Muscle layer of duodenum (tissue), 2 donors: ENCODE measurements around the gene SHC1.

ENCODE experiments used
- H3K27ac ChIP-seq: one replicate; pipeline ENCODE4 v1.7.0; 2013; ENCODE audit warnings: mild to moderate bottlenecking, low read length
- H3K27me3 ChIP-seq: one replicate; pipeline ENCODE4 v1.7.0; 2013; ENCODE audit warnings: low read depth, mild to moderate bottlenecking, control low read depth, low read length
- H3K36me3 ChIP-seq, 2 donors: one replicate each; pipeline ENCODE4 v1.7.0; 2013; ENCODE audit warnings: low read length in 2 of 2, control low read depth in 1 of 2, mild to moderate bottlenecking in 1 of 2; ENCODE audit not compliant: insufficient read depth in 2 of 2, control insufficient read depth in 1 of 2
- H3K4me1 ChIP-seq, 2 donors: one replicate each; pipeline ENCODE4 v1.7.0; 2013; ENCODE audit warnings: low read length in 2 of 2, mild to moderate bottlenecking in 2 of 2, control low read depth in 1 of 2, moderate library complexity in 1 of 2; ENCODE audit not compliant: insufficient read depth in 2 of 2, control insufficient read depth in 1 of 2
- H3K4me3 ChIP-seq, 2 donors: one replicate each; pipeline ENCODE4 v1.7.0; 2013; ENCODE audit warnings: low read length in 2 of 2, low read depth in 1 of 2, mild to moderate bottlenecking in 1 of 2
- H3K9me3 ChIP-seq, 2 donors: one replicate each; pipeline ENCODE4 v1.7.0; 2013; ENCODE audit warnings: low read length in 2 of 2, control low read depth in 1 of 2, mild to moderate bottlenecking in 1 of 2; ENCODE audit not compliant: control insufficient read depth in 1 of 2
- donor health status: healthy.

SHC1 gene

DNA sequence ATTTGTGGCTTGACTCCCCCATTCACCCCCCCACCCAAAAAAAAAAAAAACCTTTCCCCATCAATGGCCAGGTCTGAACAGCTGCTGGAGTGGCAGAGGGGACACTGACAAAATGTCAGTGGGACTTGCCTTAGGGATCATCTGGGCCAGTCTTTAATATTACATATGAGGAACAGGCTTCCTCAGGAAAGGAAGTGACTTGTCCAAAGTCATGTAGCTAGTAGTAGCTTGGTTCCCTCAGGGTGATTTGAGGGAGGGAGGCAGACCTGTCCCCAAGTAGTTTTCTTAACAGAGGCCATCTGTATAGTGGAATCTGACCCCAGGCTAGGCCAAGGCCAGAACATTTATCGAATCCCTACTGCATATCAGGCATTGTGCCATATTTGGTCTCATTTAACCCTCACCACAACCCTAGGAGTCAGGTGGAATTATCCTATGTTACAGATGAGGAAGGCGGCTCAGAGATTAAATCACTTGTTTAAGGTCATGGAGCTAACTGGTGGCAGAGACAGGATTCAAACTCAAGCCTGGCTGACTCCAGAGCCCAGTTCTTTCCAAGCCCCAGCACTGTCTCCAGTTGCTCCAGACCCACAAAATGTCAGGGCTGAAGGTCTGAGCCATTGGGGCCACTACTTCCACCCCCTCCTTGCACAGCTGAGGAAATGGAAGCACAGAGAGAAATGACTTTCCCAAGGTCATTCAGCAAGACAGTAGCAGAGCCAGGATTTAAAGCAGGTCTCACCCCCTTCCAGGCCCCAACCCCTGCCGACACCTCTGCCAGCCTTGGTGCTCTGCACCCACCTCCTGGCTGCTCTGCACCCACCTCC, 42.4 kb upstream of the SHC1 start:
- no peaks in the 10 kb centered on the region for H3K9me3 ChIP-seq
- H3K27ac ChIP-seq = peak overlapping the region; percentile 74
- H3K4me1 ChIP-seq = peaks cover 22 to 37% of the 10 kb centered on the region in 2 donors
- no peaks in the 10 kb centered on the region for H3K27me3 ChIP-seq
- H3K36me3 ChIP-seq = peaks cover 4 to 23% of the 10 kb centered on the region in 2 donors
- no peak overlapping the region for H3K4me3 ChIP-seq

DNA sequence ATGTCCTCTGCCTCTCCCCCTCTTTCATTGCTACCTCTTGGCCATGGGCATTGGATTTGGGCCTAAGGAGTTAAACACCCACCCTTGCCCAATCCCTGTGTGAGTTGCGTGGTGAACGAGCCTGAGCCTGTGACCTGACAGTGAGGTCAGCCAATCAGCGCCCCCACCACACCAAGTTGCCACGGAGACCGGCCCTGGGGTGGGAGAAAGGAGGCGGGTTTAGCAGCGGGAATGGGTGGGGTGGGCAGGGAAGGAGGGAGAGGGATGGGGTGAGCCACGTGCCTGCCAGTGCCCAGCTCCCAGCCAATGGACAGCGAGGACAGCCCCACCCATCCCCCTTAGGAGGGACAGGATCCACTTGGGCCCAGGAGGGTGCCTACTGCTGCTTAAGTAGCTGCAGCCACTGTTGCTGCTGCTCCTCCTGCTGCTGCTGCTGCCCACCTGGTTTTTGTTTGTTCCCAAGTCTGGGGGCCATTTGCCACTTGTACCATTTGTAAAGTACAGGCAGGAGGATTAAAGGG, 41.5 kb upstream of the SHC1 start:
- Histone ChIP-seq H3K27me3 (no peaks in the 10 kb centered on the region), H3K9me3 (no peaks in the 10 kb centered on the region), H3K36me3 (peaks cover 4 to 23% of the 10 kb centered on the region in 2 donors), H3K4me1 (peaks cover 28 to 34% of the 10 kb centered on the region in 2 donors), H3K4me3 (no peak overlapping the region), H3K27ac (peak overlapping the region; percentile 74)

DNA sequence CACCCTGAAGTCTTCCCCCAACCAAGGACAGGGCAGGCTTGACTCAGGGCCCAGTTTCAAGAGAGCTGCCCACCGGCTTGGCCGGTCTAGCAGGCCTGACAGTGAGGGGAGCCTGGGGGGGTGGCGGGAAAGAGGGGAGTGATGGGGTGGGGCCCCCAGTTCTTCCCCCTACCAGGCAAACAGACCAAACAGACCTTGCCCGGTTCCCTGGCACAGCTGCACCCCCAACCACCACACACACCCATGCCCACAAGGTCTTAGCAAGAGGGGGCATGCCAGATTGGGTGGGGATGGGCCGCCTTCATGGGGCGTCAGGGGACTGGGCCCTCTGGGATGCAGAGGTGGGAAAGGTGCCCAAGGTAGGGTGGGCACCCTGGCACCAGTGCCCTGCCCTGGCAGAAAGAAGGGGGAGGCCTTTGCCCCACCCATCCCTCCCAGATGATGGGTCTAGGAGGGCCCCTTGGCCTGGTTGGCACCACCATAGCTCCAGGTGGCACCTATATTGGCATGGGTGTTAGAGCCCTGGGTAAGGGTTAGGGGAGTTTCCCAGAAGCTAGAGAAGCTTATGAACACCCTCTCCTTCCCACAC, 41.0 kb upstream of the SHC1 start:
- H3K36me3 ChIP-seq = peaks cover 4 to 23% of the 10 kb centered on the region in 2 donors
- H3K4me3 ChIP-seq = no peak overlapping the region
- H3K4me1 ChIP-seq = peaks cover 31 to 33% of the 10 kb centered on the region in 2 donors
- H3K27ac ChIP-seq = peak overlapping the region; percentile 56
- no peaks in the 10 kb centered on the region for H3K9me3 ChIP-seq
- no peaks in the 10 kb centered on the region for H3K27me3 ChIP-seq

DNA sequence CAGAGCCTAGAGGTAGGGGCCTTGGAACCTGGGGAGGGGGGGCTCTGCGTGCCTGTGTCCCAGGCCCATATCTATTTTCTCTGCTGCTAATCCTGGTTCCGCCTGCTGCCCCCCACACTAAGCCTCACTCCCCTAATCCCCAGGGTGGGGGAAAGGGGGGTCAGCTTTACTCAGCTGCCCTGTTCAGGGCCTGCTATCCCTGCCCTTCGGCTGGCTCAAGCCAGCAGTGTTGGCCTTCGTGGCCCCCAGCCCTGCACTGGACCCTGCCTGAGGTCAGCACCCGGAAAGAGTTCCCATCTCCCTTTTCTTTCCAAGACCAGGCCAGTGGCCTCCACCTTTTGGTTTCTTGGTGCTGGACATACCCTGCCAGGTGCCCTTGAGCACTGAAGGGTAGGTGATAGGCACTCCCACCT, 40.5 kb upstream of the SHC1 start:
- Histone ChIP-seq H3K36me3 (peaks cover 4 to 19% of the 10 kb centered on the region in 2 donors), H3K27me3 (no peaks in the 10 kb centered on the region), H3K27ac (peak overlapping the region; percentile 56), H3K4me3 (no peak overlapping the region), H3K9me3 (no peaks in the 10 kb centered on the region), H3K4me1 (peaks cover 31 to 38% of the 10 kb centered on the region in 2 donors)

DNA sequence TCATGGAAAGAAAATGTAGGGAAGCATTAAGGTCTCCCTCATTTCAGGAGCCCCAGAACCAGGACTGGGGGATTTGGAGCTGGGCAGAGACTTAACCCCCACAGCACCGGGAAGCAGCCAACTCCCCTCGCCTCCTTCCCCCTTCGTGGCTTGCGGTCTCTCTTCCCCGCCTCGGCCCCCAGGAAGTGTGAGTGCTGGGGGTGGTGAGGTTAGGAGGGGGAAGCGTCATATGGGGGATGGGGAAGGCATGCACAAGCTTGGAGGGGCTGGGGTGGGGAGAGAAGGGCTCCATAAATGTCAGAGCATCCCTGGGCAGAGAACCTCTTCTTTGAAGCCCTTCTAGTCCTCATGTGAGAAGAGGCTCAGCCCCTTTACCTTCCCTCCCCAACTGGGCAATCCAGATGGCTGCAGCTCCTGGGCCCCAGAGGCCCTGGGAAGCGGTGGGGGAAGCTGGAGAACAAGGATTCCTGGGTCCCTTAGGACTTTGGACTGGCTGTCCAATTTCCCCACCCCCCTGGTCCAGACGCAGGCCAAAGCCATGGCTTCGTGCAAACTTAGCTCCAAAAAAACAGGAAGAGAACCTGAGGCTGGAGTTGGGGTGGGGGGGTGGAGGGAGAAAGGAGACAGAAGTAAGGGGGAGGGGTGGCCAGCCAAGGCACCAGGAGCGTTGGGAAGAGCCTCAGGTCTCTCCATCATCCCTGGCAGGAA, 39.8 kb upstream of the SHC1 start:
- Histone ChIP-seq H3K27me3 (no peaks in the 10 kb centered on the region), H3K27ac (peak overlapping the region; percentile 56), H3K9me3 (no peaks in the 10 kb centered on the region), H3K4me3 (peak overlapping the region; percentile 2 to 27), H3K4me1 (peaks cover 35 to 37% of the 10 kb centered on the region in 2 donors), H3K36me3 (peaks cover 0 to 14% of the 10 kb centered on the region in 2 donors)

DNA sequence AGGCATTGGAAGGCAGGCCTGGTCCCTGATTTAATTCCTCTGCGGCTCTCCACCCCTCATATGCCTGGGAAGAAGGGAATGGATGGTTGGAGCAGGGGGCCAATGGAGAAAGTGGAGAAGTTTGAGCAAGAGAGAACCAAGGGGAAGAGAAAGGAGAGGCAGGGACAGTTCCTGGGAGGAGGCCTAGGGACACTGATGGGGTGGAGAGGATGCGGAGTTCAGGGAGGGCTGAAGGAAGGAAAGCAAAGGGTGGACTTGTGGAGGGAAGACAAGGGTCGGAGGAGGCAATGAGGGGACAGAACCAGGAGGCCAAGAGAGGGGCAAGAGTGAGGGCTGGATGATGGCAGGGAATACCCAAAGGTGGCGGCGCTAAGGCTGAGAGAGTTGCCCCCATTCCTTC, 39.2 kb upstream of the SHC1 start:
- Histone ChIP-seq H3K4me3 (peak overlapping the region; percentile 2 to 27), H3K27me3 (no peaks in the 10 kb centered on the region), H3K9me3 (no peaks in the 10 kb centered on the region), H3K36me3 (peaks cover 0 to 8% of the 10 kb centered on the region in 2 donors), H3K4me1 (peaks cover 35 to 43% of the 10 kb centered on the region in 2 donors), H3K27ac (no peak overlapping the region)

DNA sequence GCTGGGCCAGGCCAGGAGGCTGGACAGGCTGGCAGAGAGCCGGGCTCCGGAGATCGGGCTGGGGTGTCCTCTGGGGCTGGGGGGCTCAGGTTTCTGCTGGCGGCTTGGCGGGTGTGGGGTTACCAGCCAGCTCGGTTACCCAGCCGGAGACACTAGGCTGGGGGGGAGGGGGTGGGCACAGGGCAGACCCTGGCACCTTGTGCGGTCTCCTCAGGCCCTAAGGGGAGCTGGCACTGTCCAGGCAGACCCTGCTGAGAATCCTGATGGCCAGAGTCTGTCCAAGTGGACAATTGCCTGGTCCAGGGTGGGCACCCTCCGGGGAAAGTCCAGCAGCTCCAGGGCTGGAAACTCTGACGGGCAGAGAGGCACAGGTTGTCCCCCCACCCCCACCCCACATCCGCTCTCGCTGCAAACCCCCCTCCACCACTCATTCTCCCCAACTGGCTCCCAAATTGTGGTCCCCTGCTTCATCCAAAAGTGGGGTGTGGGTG, 38.7 kb upstream of the SHC1 start:
- Histone ChIP-seq H3K27ac (peak overlapping the region; percentile 86), H3K4me1 (peaks cover 35 to 48% of the 10 kb centered on the region in 2 donors), H3K4me3 (peak overlapping the region; percentile 27 to 53), H3K27me3 (no peaks in the 10 kb centered on the region), H3K36me3 (peaks cover 0 to 3% of the 10 kb centered on the region in 2 donors), H3K9me3 (no peaks in the 10 kb centered on the region)

DNA sequence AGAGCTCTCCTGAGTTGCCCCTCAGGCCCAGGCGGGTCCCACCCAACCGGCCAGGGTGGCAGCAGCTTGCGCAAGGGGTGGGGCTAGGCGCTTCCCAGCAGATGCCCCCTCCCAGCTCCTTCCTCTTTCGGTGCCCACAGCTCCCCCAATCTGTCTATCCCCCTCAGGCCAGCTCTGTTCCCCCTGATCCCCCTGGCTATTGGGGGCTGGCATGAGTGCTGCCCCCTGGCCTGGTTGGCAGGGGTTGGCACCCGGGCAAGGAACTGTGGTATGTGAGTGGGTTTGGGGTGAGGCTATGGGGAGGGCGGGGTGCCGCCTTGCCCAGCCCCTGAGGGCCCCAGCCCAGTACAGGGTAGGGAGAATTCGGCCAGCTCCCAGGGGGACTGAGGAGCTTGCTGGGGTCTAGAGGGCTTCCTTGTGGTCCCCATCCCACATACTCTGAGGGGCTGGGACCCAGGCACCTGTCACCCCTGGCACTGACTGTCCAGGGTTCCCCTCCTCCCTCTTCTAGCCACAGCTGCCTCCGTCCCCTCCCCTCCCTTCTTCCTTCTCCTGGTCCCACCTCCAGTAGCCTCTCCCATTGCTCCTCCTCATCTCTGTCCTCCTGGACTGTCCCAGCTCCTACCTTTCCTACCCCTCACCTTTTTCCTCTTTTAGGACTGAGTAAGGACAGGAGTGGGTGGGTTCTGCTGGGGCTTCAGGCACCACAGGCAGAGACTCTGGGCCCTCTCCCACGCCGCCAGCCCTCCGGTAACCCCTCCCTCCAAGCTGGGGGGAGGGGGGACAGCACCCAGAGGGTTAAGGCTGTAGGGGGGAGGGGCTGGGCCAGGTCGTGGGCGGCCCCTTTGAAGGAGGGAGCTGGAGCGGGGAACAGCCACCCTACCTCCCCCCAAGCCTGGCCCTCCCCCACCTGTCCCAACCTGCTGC, 37.7 kb upstream of the SHC1 start:
- Histone ChIP-seq H3K4me1 (peaks cover 35 to 54% of the 10 kb centered on the region in 2 donors), H3K9me3 (no peaks in the 10 kb centered on the region), H3K36me3 (no peaks in the 10 kb centered on the region), H3K27me3 (no peaks in the 10 kb centered on the region), H3K4me3 (peak overlapping the region; percentile 30 to 53), H3K27ac (peak overlapping the region; percentile 86)

DNA sequence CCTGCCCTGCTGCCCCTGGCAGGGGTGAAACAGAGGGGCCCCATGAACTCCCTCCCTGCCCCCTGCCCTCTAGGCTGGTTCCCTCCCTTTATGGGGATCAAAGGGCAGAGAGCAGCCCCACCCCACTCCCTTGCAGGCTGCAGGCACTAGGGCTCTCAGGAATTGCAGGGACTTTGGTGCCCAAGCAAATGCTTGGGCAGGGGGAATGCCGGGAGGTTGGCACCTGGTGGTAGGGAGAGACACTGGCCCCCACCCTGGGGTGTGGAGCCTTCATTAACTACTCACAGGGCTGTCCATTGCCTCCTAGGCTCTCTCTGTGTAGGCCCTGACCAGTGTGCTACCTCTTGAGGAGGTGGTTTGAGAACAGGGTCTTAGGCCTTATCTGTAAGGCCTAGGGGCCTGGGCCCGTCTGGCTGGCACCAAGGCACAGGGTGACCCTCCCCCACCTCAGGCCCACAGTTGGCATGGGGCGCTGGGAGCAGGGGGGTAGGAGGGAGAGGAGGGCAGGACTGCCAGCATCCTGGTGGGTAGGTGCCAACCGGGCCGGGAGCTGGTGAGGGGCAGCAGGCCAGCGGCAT, 36.8 kb upstream of the SHC1 start:
- no peaks in the 10 kb centered on the region for H3K27me3 ChIP-seq
- no peaks in the 10 kb centered on the region for H3K36me3 ChIP-seq
- H3K4me3 ChIP-seq = peak overlapping the region in 1 of 2 donors; percentile 46
- no peaks in the 10 kb centered on the region for H3K9me3 ChIP-seq
- peaks cover 29 to 51% of the 10 kb centered on the region in 2 donors for H3K4me1 ChIP-seq
- H3K27ac ChIP-seq = peak overlapping the region; percentile 86

DNA sequence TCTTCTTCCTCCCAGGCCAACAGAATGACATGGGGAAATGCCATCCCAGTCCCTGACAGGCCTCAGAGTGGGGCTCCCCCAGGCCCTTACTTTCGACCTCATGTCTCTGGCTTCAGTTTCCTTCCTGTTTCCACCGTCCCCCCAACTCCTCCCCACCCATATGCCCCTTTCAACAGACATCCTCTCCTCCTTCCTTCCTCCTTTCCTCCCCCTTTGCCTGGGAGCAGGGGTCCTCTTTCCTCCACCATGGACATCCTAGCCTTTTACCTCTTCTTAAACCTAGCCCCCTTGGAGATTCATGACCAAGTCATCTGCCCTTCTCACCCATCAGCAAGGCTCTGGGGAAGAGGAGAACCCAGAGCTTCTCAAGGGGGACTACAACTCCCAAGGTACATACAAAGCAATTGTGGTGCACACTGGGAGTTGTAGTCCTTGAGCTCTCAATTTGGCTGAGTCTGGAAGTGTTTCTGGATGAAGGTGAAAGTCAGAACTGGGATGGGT, 36.1 kb upstream of the SHC1 start:
- peaks cover 27 to 44% of the 10 kb centered on the region in 2 donors for H3K4me1 ChIP-seq
- H3K9me3 ChIP-seq = no peaks in the 10 kb centered on the region
- peak overlapping the region; percentile 97 for H3K27ac ChIP-seq
- peak overlapping the region in 1 of 2 donors; percentile 33 for H3K4me3 ChIP-seq
- H3K36me3 ChIP-seq = peaks cover 0 to 3% of the 10 kb centered on the region in 2 donors
- H3K27me3 ChIP-seq = no peaks in the 10 kb centered on the region
